Smooth muscle cell of the pulmonary artery (primary cell): Measurements from ENCODE around the gene MAMDC2. TPM values are rescaled to one million over a fixed set of nuclear protein-coding genes. Genes with fewer than 3 reads are reported as not detected.

Source experiments
- total RNA-seq: library from RNA; depleted of rRNA; stranded (reverse); fragments of >200 nt; gene quantifications from 2 replicates; pipeline ENCODE4 v1.2.3, GENCODE V29; 2014

MAMDC2 gene
- total RNA-seq = 4.7 and 8.6 TPM in 2 replicates

GRCh38 chr9:70043689-70044489 lies at the start of gene MAMDC2:
Gene MAMDC2 (plus strand): TSS chr9:70043848. CDS start chr9:70044198, 350 bp downstream.

GRCh38 chr9:70258692-70259511 lies 215.3 kb downstream of the MAMDC2 start, which contains the start of gene SMC5:
Gene SMC5 (plus strand): TSS chr9:70258978. CDS start chr9:70259079, 101 bp downstream.

Other genes starting within 250 kb of the MAMDC2 start
- not detected in 2 replicates for gene CFAP95, start 223.0 kb upstream of the MAMDC2 start, total RNA-seq
- gene SMC5, start 215.1 kb downstream of the MAMDC2 start, total RNA-seq = 33.6 and 41.1 TPM in 2 replicates